Esophagus muscularis mucosa (tissue), 4 donors: ENCODE measurements around the gene UBR3.

Experiments
- CTCF ChIP-seq, 3 experiments: fragments of 200-600 bp in 2 of 3; fragments of 450-650 bp in 1 of 3; sonication (generic) in 2 of 3; IDR thresholded peaks; one replicate each; pipeline ENCODE4 v1.5.1; 2017 to 2019; ENCODE audit warnings: antibody characterized with exemption in 3 of 3, mild to moderate bottlenecking in 2 of 3, moderate library complexity in 1 of 3
- EP300 ChIP-seq: sonication (generic); formaldehyde crosslinking; IDR thresholded peaks from one replicate; pipeline ENCODE4 v1.6.1; 2017; ENCODE audit warnings: antibody characterized with exemption
- POLR2A ChIP-seq: fragments of 450-650 bp; IDR thresholded peaks from one replicate; pipeline ENCODE4 v1.6.1; 2017; ENCODE audit warnings: antibody characterized with exemption, moderate library complexity, mild to moderate bottlenecking, low read depth

GRCh38 chr2:169822785-169823392 is 4.4 kb upstream of the UBR3 start:
- TF ChIP-seq CTCF (IDR thresholded peaks at IDR 0.05), result no peak
- no peak for TF ChIP-seq POLR2A
- no peak for TF ChIP-seq EP300
